GM18520 (cell line): ENCODE measurements around the gene GPC3.
"Not testable (repeated sequence)": the region's sequence is repeated elsewhere in the genome, so short reads cannot be mapped to it uniquely, and the experiment has no call there.

ENCODE experiments used
- ATAC-seq: cut with Tn5 transposase; IDR thresholded peaks from one replicate; pipeline ENCODE4 v1.9.1; 2021; ENCODE audit not compliant: unreplicated experiment

GPC3 gene

DNA sequence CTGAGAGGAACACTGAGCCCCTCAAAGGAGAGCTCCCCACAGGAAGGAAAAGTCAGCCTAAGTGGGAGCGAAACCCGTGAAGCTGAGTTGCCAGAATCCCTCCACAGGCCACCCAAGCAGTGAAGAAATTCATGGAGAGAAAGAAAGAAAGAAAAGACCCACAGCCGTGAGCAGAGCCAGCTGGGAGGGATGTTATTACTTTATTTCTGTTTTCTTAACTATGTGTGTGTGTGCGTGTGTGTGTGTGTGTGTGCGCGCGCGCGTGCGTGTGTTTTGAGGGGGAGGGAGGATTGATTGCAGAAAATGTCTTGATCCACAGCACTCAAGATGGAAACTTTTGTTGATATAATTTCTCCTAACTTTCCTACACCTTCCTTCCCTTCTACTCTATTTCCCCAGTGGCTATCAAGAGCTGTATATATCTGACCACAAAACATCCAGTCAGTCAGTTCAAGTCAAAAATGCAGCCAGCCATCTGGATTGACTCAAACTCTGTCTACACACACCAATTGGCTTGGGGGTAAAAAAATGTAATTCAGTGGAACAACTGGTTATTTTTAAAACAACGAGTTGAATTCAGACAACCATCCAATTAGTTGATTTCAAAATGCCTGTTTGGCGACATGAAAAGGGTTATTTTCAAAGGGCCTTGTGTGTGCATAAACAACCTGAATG lies 13.8 kb upstream of the GPC3 start:
- no peak for ATAC-seq

DNA sequence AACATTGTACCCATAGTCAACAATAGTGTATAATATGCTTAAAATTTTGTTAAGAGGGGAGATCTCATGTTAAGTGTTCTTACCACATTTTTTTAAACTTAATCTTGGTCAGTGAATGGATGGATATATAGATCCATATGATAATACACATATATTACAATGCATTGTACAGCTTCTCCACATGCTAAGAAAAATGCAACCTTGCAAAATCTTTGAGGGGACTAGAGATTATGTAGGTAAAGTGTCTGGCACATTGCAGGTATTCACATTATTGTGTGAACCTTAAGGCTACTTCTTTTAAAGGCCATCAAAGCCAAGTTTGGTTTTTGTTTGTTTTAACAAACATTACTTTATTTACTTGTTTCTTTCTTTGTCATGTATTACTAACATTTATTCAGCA lies 10.4 kb upstream of the GPC3 start:
- no peak for ATAC-seq

DNA sequence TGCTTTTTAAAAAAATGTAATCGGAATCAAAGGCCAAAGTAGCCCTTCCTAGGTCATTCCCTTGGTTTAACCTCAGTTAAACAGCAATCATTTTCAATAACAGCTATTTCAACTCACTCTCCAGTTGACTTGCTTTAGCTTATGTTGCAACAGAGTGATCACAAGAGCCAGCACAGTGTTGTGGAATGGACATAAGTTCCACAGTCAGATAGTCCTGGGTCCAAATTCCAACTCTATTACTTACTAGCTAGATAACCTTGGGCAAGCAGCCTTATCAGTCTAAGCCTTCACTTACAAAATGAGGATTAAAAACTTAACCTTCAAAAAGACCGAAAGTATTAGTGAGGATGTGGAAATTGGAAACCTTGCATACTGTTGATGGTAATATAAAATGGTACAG lies 9.2 kb upstream of the GPC3 start:
- ATAC-seq: no peak

DNA sequence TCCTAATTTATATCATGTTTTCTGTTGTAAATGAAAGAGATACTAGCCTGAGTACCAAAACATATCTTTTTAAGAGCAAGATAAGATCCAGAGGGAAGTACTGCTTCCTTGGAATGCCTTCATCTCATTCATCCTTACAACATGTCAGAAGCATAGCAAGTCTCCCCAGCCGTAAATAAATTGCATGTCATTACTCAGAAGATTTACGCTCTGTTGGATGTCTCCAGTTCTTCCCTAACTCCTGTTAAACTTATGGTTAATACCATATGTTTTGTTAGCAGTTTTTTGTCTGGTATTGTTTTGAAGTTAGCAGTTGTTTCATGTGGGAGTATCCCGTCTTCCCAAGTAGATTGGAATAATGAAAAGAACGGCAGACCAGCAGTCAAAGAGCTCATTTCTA lies 7.5 kb upstream of the GPC3 start:
- ATAC-seq: no peak

DNA sequence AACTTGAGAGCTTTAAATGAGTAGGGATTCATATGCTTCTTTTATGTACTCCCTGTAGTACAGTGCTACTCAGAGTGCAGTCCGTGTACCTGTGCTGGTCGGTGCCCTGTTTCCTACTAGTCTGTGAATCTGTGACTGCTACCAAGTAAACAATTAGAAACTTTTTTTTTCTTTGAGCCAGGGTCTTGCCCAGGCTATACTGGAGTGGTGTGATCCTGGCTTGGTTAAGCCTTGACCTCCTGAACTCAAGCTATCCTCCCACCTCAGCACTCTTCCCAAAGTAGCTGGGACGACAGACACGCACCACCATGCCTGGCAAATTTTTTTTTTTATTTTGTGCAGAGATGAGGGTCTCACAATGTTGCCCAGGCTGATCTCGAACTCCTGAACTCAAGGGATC lies 6.4 kb upstream of the GPC3 start:
- no peak for ATAC-seq

DNA sequence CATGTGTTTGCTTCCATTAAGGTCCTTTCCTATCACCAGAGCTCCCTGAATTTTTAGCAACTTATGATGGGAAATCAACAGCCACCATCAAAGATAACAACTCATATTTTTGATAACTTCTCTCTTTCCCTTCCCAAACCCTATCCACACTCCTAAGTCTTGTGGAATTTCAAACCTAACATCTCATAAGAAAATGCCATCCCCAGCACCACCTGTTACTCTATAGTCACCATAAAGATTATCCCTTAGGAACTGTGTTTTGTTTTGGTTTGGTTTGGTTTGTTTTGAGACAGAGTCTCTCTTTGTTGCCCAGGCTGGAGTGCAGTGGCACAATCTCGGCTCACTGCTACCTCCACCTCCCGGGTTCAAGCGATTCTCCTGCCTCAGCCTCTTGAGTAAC lies 5.7 kb upstream of the GPC3 start:
- ATAC-seq: not testable (repeated sequence)

DNA sequence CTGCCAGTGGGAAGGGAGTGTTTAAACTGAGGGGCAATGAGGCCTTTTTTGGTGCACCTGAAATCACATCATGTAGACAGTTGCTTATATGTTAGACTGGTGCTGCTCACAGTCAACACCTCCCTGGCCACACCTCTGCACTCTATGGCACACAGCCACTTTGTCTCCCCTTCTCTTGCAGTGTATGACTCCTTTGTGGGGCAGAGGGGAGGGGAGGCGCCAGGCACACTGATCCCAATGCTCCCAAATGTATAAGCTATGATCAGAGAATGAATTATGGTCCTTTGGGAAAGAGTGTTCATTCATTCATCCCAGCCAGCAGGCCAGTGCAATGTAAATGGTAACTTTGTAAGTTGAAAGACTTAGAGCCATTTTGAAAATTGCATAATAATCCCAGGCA lies 4.6 kb upstream of the GPC3 start:
- ATAC-seq: no peak

DNA sequence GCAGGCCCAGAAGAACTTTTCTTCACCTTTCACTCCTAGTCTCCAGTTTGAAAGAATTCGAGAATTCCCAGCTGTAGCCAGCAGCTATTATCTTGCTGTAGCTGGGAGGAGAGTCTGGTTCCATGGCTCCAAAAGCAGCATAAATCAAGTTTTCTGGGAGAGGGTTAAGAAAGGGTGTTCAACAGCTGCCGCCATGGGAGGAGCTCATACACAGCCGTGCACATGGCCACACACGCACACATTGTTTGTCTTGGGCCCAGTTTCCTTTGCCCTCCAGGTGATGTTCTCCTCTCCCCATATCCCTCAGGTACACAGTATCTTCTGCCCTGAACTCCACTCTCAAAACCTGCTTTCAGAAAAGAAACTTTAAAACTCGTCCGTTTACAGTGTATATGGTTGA lies 4.1 kb upstream of the GPC3 start:
- no peak for ATAC-seq

DNA sequence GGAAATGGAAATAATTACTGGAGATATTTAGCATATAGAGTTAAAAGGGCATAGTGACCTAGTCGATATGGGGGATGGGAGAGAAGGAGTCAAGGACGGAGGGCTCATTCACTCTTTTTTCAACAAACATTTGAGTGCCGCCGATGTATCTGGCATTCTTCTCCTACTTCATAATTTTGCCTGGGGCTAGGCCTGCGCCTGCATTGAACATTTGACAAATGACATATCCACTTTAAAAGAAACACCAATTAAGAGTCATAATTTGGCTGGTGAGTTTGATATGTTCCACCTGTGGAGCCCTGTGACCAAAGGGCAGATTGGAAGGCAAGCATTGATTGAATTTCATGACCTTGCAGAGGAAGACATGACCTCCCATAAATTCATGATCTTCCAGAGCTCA lies 2.6 kb upstream of the GPC3 start:
- ATAC-seq: no peak

DNA sequence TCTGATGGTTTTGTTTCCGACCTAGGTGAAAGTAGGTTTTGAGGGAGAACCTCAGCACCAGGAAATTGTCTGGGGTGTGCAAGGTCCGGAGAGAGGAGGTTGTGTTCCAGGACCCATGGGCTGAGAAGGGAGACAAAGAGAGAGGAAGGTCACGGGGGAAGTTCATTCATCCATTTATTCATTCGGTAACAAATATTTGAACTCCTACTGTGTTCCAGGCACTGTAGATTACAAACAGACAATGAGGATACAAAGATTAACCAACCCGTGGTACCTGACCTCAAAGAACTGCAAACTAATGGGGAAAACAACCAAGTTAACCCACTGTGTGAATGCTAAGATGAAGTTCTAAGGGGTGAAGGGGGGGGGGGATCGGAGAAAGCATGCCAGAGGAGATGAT lies 1.8 kb upstream of the GPC3 start:
- ATAC-seq: no peak

DNA sequence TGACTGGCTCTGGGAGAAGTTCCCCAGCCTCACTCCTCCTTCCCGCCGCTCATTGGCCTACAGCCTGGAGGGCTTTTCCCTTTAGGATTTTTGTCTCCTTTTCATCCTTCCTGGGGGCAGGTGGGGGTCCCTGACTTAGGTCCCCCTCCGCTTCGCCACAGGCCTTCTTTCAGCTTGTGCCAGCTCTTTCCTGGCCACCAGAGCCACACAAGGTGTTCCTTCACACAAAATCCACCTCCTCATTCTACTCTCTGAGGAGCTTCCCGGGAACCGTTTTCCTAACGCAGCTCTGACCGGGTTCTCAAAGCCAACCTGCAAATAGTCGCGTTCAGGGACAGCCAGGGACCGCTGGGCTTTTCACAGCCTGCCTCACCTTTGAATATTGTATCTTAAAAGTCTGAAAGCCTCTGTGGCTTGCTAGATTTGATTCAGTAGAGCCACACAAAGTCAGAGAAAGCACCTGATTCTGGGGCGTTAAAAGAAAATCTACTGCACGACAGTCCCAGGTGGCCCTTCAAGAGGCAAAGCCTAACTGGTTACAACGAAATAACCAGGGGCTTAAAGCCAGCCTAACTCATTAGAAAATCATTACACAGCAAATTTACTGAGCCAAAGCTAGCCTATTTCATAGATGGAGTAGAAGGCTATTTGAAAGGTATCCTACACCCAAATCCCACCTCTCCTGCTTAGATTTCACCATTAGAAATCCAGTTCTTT lies 731 bp upstream of the GPC3 start:
- ATAC-seq: no peak

DNA sequence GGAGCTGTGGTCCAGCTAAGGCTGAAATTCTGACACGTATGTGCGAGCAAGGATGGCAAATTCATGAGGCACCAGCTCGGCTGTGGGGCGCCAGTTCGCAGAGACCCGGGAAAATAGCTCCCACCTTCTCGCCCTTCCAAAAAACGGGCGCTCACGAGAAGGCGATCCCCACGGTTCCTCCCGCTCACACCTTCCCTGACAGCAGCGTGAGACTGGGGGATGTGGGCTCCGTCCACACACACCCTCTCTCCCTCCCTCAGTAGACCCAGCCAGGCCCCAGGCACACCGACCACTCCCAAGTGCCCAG lies 584 bp downstream of the GPC3 start:
- ATAC-seq: no peak

DNA sequence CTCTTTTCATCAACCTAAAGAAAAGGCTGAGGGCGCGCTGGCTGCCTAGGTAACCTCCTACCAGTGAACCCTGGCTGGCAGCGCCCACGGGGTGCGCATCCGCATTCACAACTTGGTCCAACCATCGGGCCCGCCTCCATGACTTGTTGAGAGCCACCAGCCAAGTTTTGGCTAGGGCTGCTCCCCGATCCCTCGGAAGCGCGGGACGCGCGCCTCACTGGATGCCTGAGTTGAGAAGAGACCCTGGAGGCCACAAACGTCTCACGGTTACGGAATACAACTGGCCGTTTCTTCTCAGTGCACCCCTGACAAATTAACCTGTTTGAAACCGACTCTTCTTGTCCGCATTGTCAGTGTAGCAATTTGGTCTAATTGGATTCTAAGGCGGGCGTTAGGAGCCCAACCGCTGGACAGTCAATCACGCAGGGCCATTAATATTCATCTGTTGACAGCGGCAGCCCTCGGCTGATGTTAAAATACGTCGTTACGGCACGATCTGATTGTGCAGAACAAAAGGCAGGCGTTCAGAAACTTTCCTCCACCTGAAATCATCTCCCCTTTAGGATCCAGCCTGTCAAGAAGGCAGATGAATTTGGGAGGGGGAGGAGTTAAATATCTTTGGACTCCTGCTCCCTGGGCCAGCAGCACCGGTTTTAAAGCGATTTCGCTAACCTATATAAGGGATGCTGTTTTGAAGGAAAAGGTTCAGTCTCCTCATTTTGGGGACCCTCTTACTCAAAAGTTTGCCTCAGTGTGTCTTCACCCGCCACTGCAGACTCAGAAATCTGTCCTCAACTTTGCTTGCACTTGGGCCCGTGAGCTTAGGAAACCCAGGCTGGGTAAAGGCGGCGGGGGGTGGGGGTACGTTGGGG lies 1.2 kb downstream of the GPC3 start:
- no peak for ATAC-seq

DNA sequence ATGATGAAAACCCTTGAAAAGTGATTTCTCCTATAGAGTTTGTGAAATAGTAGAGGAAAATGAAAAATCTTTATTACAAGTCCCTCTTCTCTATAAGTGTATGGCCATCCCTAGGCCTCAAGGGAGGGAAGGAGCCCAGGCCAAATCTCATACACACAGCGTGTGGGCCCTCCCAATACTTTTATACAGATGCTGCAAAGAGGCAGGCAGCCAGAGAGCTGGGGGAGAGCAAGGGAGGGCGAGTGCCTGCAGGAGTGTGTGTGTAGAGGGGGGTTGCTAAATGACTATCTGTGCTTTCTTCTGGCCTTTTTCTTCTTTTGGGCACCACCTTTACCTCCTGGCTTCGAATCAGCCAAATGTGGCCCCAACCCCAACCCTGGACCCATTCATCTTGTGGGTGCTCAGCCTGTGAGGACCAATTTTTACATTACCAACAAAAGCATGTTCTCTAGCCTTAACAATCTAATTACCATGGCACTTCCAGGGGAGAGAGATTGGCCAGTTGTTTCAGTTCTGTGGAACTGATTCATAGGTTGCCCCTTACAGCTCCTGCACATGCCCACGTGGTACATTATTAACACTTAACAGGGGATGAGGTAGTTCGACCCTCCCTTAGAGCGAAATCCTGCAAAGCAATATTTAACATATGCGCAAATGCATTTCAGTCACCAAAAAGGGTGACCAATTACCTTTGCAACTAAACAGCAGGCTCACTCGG lies 2.0 kb downstream of the GPC3 start:
- ATAC-seq: no peak

DNA sequence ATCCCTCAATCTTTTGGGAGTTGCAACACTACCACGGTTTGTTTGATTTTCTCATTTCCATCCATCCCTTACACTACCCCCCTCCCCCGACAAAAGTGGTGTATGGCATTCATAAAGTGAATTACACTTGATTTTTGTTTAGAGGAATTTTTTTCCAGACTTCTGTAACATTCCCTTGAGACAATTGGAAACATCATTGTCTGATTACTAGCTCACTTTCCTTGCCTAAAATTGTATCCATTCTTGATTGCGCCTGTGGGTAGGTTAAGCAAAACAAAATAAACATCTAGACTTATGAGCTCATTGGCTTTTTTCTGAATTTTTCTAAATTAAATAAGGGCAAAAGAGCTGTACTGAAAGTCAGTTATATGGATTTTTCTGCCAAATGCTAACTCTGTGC lies 3.5 kb downstream of the GPC3 start:
- ATAC-seq: no peak

DNA sequence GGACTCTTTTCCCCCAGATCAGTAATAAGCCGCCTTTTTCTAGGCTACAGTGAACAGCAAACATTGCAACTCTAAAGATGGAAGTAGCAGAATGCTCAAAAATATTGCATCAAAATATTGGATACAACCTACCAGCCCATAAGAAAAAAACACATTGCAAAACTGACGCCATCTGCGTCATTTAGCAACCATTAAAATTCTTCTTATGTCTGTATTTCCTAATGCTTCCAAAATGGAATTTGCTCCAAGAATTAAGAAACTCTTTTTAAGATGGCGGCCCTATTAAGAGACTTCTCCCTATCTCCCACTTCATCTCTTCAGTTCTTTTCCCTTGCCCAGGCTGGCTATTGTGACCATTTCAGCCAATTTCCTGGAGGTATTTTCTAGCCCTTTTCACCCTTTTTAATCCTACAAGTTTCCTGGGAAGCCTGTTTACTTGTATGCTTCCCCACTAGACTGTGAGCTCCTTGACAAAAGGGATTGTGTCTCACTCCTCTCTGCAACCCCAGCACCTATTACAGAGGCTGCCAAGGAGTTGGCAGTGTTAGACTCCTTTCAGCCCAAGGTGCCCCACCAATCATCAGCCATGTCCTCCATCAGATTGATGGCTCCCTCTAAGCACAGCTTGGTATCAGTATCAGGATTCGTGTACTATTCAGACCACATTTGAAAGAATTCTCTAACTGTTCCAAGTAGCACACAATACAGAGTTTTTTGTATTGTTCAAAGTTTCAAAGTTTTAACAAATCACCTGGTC lies 4.4 kb downstream of the GPC3 start:
- ATAC-seq: no peak

DNA sequence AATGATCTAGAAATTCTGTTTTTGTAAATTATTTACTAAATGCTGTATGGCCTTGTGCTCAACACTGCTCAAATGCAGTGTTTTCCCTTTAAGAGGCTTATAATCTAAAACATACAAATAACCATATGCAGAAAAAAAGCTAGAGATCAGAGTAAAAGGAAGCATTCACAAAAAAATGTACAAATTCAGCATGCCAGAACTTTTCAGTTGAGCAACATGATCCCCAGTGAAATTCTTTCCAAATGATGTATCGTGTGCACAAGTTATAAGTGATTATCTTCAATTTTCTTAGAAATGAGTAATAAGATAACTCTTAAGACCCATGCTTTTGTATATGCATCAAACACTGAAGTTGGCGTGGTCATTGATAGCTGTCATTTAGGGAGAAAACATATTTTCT lies 5.0 kb downstream of the GPC3 start:
- ATAC-seq: no peak

DNA sequence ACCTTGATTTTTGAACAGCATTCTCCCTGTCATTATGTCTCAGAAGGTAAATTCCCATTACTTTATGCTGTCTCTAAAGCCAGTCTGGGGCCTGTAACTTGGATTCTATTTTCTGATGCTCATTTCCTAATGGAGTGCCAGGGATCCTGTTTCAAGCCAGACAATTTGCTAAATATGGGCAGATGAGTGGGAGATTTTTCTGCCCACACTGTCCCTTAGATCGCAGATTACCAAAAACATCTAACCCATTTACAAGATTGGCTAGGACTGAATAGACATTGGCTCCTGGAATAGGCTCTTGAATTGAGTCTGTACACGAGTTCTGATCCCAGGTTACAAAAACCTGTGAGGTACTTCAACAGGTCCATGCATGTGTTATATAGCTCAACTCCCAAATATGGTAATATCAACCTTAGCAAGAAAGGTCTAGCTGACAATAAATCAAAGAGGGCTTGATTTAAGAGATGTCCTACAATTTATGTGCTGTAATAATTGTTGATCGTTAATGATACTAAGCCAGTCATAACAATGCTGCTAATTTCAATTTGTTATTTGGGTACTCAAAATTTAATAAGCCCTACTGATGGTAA lies 5.7 kb downstream of the GPC3 start:
- no peak for ATAC-seq

DNA sequence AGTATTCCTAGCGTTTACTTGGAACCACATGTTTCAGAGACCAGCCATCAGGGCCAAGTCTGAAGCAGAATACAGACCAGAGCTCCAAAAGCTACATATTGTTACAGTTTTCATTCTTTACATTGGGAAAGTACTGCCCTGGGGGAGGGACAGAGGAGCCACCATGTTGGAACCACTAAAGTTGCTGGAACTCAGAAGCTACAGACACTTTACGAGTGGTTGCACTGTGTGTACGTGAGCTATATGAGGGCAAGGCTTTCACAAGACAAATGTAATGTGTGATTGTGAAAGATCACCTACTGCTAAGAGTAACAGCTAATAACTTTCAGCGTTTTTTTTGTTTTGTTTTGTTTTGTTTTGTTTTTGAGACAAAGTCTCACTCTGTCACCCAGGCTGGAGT lies 11.7 kb downstream of the GPC3 start:
- ATAC-seq: no peak

DNA sequence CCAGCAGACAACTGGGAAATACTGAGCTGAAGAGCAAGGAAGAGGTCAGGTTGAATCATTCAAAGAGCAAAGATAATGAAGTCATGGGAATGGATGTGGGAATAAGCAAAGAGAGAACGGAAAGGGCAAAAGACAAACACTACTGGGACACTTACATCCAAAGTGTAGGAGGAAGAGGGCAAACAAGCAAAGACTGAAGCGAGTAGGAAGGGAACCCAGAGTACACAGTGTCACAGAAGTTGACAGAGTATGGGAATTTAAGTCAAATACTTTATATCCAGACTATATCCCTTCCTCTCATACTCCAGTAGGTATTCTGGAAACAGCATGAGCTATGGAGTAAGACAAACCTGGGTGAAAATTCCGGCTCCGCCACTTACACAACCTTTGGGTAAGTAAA lies 12.5 kb downstream of the GPC3 start:
- ATAC-seq: no peak

DNA sequence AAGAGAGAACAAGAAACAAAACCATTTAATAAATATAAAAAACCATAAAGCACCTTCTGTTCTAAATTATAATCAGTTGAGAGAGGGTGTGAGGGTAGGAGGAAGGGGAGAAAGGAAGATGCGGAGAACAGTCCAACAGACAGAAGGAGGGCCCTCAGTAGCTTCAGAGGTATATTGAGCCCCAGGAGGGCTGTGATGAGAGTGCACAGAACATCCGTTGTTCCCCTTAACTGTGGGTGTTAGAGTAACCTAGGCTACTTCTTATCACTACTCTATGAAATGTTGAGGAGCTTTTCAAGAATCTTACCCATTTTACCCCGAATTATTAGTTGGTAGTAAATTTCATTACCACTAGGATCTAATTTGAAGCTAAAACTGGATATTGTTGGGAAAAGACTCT lies 13.8 kb downstream of the GPC3 start:
- ATAC-seq: no peak
